IPS-15b (cell line): ENCODE measurements around the gene NINJ2.
A peak's percentile ranks its signal among the peaks of the same experiment; 100 is the strongest.
"Not testable (repeated sequence)": the region's sequence is repeated elsewhere in the genome, so short reads cannot be mapped to it uniquely, and the experiment has no call there.

Experiments
- H3K27me3 ChIP-seq: one replicate; pipeline ENCODE4 v1.6.1; 2013; ENCODE audit warnings: low read length; ENCODE audit not compliant: control insufficient read depth, insufficient read depth
- H3K36me3 ChIP-seq: one replicate; pipeline ENCODE4 v1.6.1; 2013; ENCODE audit warnings: low read length; ENCODE audit not compliant: control insufficient read depth, insufficient read depth
- H3K4me1 ChIP-seq: one replicate; pipeline ENCODE4 v1.6.1; 2013; ENCODE audit warnings: mild to moderate bottlenecking, low read length; ENCODE audit not compliant: control insufficient read depth, insufficient read depth
- H3K4me3 ChIP-seq: one replicate; pipeline ENCODE4 v1.5.1; 2013; ENCODE audit warnings: low read depth, low read length
- H3K9ac ChIP-seq: one replicate; pipeline ENCODE4 v1.6.1; 2013; ENCODE audit warnings: low read depth, mild to moderate bottlenecking, low read length
- H3K9me3 ChIP-seq: one replicate; pipeline ENCODE4 v1.6.1; 2013; ENCODE audit warnings: mild to moderate bottlenecking, low read length; ENCODE audit not compliant: control insufficient read depth, insufficient read depth

NINJ2 gene

GRCh38 chr12:638953-639557 is 24.2 kb downstream of the NINJ2 start:
- Histone ChIP-seq H3K4me1 (peaks cover 3% of the 10 kb centered on the region), H3K4me3 (no peak overlapping the region), H3K27me3 (no peaks in the 10 kb centered on the region), H3K9me3 (no peaks in the 10 kb centered on the region), H3K36me3 (no peaks in the 10 kb centered on the region), H3K9ac (no peak overlapping the region)

DNA sequence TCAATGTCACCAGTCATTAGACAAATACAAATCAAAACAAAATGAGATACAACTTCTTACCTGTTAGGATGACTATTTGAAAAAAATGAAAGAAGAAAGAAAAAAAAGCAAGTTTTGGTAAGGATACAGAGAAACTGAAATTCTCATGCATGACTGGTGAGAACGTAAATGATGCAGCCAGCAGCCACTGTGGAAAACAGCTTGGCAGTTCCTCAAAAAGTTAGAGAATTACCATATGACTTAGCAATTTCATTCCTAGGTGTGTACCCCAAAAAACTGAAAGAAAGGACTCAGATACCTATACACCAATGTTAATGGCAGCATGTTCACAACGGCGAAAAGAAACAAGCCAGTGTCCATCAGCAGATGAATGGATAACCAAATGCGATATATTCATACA is 26.6 kb downstream of the NINJ2 start:
- no peak overlapping the region for H3K4me3 ChIP-seq
- no peaks in the 10 kb centered on the region for H3K36me3 ChIP-seq
- peaks cover 4% of the 10 kb centered on the region for H3K4me1 ChIP-seq
- H3K9ac ChIP-seq = no peak overlapping the region
- H3K9me3 ChIP-seq = no peaks in the 10 kb centered on the region
- H3K27me3 ChIP-seq = no peaks in the 10 kb centered on the region

- no peak overlapping the region for H3K9ac ChIP-seq
- H3K9me3 ChIP-seq = no peaks in the 10 kb centered on the region
- no peaks in the 10 kb centered on the region for H3K27me3 ChIP-seq
- H3K36me3 ChIP-seq = no peaks in the 10 kb centered on the region
- no peak overlapping the region for H3K4me3 ChIP-seq
- peaks cover 4% of the 10 kb centered on the region for H3K4me1 ChIP-seq
Observed at GRCh38 chr12:633731-634130, 29.5 kb downstream of the NINJ2 start.

- Histone ChIP-seq H3K36me3 (no peaks in the 10 kb centered on the region), H3K4me3 (no peak overlapping the region), H3K9me3 (no peaks in the 10 kb centered on the region), H3K9ac (no peak overlapping the region), H3K27me3 (no peaks in the 10 kb centered on the region), H3K4me1 (peaks cover 4% of the 10 kb centered on the region)
Observed at GRCh38 chr12:632102-632696, 31.0 kb downstream of the NINJ2 start.

GRCh38 chr12:630656-631632 is 32.3 kb downstream of the NINJ2 start:
- H3K4me1 ChIP-seq = peaks cover 4% of the 10 kb centered on the region
- H3K36me3 ChIP-seq = no peaks in the 10 kb centered on the region
- H3K4me3 ChIP-seq = peak overlapping the region; percentile 35
- no peaks in the 10 kb centered on the region for H3K27me3 ChIP-seq
- no peaks in the 10 kb centered on the region for H3K9me3 ChIP-seq
- no peak overlapping the region for H3K9ac ChIP-seq

GRCh38 chr12:628742-629078 is 34.5 kb downstream of the NINJ2 start:
- not testable (repeated sequence) for H3K27me3 ChIP-seq

DNA sequence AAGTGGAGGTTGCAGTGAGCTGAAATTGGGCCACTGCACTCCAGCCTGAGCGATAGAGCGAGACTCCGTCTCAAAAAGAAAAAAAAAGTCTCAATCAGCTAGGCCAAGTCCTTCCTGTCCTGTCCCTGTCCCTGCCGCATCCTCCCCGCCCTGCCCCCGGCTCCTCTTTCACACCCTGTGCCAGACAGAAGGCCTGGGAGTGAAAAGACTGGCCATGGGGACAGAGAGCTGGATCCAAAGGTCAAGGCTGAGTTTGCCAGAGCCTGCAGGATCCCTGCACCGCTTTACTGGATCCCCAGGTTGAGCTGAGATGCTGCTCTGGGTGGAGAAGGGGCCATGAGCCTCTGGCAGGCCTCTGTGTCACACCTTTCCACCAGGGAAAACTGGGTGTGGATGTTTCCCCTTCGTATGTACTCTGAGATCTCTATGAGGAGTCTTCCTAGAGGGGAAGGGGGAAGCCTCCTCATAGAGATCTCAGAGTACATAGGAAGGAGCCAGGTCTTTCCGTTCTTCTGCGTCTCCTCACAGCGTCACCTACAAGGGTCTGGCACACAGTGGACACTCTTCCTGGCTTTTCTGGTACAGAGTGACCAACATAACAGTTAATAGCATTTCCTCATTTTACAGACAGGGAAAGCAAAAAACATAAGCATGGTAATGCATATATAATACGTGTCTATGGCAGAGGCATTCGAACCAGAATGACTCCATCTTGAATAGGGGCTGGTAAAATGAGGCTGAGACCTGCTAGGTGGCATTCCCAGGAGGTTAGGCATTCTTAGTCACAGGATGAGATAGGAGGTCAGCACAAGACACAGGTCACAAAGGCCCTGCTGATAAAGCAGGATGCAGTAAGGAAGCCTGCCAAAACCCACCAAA is 35.1 kb downstream of the NINJ2 start:
- Histone ChIP-seq H3K9ac (no peak overlapping the region), H3K4me3 (no peak overlapping the region), H3K4me1 (peaks cover 17% of the 10 kb centered on the region)

More at GRCh38 chr12:628742-629078, 34.5 kb downstream of the NINJ2 start:
- peaks cover 11% of the 10 kb centered on the region for H3K4me1 ChIP-seq
- H3K4me3 ChIP-seq, H3K9me3 ChIP-seq, H3K9ac ChIP-seq, H3K36me3 ChIP-seq: not testable (repeated sequence)

DNA sequence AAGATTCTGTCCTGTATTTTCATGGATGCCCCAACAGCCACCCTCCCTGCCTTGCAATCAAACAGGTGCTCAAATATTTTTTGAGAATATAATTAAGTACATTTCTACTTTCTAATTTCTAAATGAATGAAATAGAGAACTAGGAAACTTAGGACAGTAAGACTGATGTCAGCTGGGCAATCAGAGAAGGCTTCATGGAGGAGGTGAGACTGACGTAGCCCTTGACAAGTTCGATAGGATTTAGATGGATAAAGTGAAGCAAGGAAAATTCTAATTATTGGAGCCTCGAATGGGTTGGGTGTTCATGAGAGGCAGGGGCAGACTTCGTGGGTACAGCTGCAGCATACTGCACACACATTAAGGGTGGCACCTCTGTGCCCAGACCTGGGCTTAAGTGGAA is 36.0 kb downstream of the NINJ2 start:
- peaks cover 3% of the 10 kb centered on the region for H3K27me3 ChIP-seq
- H3K36me3 ChIP-seq = no peaks in the 10 kb centered on the region
- peaks cover 18% of the 10 kb centered on the region for H3K4me1 ChIP-seq
- H3K9me3 ChIP-seq = no peaks in the 10 kb centered on the region
- no peak overlapping the region for H3K4me3 ChIP-seq
- H3K9ac ChIP-seq = no peak overlapping the region

More for the DNA sequence above, 35.1 kb downstream of the NINJ2 start:
- peaks cover 3% of the 10 kb centered on the region for H3K27me3 ChIP-seq
- no peaks in the 10 kb centered on the region for H3K9me3 ChIP-seq
- no peaks in the 10 kb centered on the region for H3K36me3 ChIP-seq

GRCh38 chr12:625998-626397 is 37.2 kb downstream of the NINJ2 start:
- Histone ChIP-seq H3K27me3 (peaks cover 3% of the 10 kb centered on the region), H3K9me3 (no peaks in the 10 kb centered on the region), H3K4me1 (peaks cover 17% of the 10 kb centered on the region), H3K9ac (no peak overlapping the region), H3K36me3 (no peaks in the 10 kb centered on the region), H3K4me3 (no peak overlapping the region)

GRCh38 chr12:623865-624372 is 39.3 kb downstream of the NINJ2 start:
- Histone ChIP-seq H3K9me3 (no peaks in the 10 kb centered on the region), H3K4me3 (no peak overlapping the region), H3K27me3 (peaks cover 3% of the 10 kb centered on the region), H3K36me3 (no peaks in the 10 kb centered on the region), H3K4me1 (peaks cover 17% of the 10 kb centered on the region), H3K9ac (no peak overlapping the region)
